ENCODE results near the gene TNIK.

DNA sequence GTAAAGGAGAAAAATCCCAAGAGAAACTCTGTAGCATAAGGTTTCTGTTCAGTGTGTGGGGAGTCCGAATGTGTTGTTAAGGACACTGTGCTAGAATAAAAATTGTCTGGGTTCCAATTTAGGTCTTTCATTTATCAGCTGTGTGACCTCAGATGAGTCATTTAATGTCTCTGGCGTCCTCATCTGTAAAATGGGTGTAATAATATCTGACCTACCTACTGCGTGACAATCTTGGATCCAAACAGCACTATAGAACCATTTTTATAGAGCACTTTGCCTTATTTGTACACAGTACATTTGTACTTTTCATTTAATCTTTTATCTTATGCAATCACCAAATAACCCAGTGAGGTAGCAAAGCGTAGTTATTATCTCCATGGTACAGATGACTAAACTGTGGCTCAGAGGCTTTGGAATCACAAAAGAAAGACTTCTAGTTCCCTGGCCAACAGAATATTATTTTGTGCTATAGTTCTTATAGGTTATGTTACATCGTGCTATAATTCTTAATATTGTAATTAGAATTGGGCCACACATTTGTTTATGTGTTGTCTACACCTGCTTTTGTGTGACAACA lies 46.6 kb upstream of the TNIK start:
- TF ChIP-seq, protein P1, sequence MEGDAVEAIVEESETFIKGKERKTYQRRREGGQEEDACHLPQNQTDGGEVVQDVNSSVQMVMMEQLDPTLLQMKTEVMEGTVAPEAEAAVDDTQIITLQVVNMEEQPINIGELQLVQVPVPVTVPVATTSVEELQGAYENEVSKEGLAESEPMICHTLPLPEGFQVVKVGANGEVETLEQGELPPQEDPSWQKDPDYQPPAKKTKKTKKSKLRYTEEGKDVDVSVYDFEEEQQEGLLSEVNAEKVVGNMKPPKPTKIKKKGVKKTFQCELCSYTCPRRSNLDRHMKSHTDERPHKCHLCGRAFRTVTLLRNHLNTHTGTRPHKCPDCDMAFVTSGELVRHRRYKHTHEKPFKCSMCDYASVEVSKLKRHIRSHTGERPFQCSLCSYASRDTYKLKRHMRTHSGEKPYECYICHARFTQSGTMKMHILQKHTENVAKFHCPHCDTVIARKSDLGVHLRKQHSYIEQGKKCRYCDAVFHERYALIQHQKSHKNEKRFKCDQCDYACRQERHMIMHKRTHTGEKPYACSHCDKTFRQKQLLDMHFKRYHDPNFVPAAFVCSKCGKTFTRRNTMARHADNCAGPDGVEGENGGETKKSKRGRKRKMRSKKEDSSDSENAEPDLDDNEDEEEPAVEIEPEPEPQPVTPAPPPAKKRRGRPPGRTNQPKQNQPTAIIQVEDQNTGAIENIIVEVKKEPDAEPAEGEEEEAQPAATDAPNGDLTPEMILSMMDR (IDR thresholded peaks at IDR 0.05): no peak
- TF ChIP-seq POLR2AphosphoS5 (IDR thresholded peaks at IDR 0.05): no peak
- TF ChIP-seq EP300 (IDR thresholded peaks at IDR 0.05): no peak
- TF ChIP-seq POLR2A (IDR thresholded peaks at IDR 0.05): no peak

All from stomach (tissue), 4 donors.